ENCODE data around the gene CUEDC1.
"Not testable (repeated sequence)": the region's sequence is repeated elsewhere in the genome, so short reads cannot be mapped to it uniquely, and the experiment has no call there.

Gene CUEDC1

DNA sequence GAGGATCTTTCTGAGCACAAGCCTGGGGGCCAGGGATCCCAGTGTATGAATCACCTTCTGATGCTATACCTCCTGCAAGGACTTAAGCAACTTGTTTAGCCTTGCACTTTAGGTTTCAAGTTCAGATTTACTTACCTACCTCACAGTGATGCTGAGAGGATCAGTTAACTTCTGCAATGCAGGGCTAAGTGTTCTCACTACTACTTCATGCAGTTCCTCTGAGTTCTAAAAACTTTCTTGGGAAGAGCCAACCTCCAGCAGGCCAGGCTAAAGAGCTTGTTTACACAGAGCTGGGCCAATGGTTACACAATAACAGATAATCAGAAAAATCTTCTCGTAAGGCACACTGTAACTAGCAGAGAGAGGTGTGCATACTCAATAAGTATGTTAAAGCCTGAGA lies 19.8 kb upstream of the CUEDC1 start:
- Histone ChIP-seq H3K27ac (peak overlapping the region in 1 of 2 donors; percentile 7), H3K4me3 (no peak overlapping the region)
- TF ChIP-seq CTCF (IDR thresholded peaks at IDR 0.05), result no peak
- no peak for DNase-seq (ENCODE audit: low spot score)

- peak overlapping the region in 1 of 2 donors; percentile 43 for H3K27ac ChIP-seq
- H3K4me3 ChIP-seq; DNase-seq (ENCODE audit: low spot score): not testable (repeated sequence)
Measured at GRCh38 chr17:57974053-57974824, 19.0 kb upstream of the CUEDC1 start.

DNA sequence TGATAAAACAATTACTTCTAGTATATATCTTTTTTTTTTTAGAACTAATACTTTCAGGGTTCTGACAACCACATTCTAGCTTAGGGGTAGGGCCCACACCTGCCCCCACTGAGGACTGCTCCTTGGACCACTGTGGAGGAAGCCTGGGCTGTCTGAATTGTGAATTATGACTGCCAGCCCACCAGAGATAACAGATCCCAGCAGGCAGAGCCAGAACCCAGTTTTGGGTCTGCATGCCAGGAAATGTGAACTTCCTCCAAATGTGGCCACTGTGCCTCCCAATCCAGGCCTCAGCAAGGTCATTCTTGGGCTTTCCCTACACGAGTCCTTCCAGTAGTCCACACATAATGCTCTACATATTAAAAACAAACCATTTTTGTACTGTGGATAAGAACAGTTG lies 16.9 kb upstream of the CUEDC1 start:
- Histone ChIP-seq H3K4me3 (no peak overlapping the region), H3K27ac (no peak overlapping the region)
- TF ChIP-seq CTCF (IDR thresholded peaks at IDR 0.05), result no peak
- DNase-seq (ENCODE audit: low spot score), result no peak

DNA sequence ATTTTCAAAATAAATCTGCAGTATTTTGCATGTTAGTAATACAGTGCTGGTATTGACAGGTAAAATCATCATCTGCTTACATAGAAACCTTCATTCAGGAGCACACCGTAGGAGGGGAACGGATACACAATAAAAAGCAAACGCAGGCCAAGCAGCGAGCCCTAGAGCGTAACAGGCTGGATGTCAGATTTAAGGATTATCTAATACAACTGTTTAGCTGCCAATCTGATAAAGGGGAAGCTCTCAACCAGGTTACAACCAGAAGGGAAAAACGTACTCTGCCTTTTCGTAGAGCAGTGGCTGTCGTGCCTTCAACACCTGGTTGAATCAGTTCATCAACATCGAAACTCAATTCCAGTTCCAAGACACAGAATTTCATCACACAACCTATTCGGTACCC lies 16.4 kb upstream of the CUEDC1 start:
- DNase-seq (ENCODE audit: low spot score), result no peak
- H3K27ac ChIP-seq, result no peak overlapping the region
- TF ChIP-seq CTCF (IDR thresholded peaks at IDR 0.05), result no peak

GRCh38 chr17:57970710-57971109 lies 15.5 kb upstream of the CUEDC1 start:
- H3K27ac ChIP-seq, result no peak overlapping the region
- TF ChIP-seq CTCF (IDR thresholded peaks at IDR 0.05), result no peak
- H3K4me3 ChIP-seq, result no peak overlapping the region
- no peak for DNase-seq (ENCODE audit: low spot score)

More for the DNA sequence above, 16.4 kb upstream of the CUEDC1 start:
- no peak overlapping the region for H3K4me3 ChIP-seq

DNA sequence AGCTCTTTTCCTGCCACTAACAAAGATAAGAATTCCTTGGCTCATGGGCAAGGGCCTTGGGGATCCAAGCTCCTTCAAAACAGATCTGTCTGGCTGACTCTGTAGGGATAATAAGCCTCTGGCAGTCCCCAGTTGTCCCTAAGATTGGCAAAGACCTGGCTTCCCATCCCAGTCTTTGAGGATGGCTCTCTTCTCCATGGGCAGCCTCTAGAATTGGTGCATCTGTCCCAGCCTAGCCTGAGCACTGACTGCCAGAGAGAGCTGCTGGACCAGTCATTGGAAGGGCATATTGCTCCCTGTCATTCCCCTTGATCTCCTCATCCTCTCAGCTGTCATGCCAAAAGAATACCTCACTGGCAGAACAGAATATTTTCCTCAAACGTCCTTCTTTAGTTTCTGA lies 13.2 kb upstream of the CUEDC1 start:
- DNase-seq (ENCODE audit: low spot score), result no peak
- H3K27ac ChIP-seq, result no peak overlapping the region
- TF ChIP-seq CTCF (IDR thresholded peaks at IDR 0.05), result no peak
- no peak overlapping the region for H3K4me3 ChIP-seq

DNA sequence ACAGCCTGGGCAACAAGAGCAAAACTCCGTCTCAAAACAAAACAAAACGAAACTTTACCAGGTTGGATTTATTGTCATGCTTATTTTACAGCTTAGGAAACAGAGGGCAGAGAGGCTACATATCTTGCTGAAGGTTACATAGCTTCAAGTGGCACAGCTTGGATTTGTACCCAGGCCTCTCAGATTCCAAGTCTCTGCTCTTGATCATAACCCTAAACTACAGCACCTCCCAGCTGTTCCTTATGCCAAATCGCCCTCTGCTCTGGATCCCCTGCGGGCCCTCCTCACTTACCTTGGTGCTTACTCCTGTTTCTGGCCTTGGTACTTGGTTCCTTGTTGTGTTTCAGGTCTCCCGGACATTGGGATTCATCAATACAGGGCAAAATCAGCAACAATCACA lies 11.7 kb upstream of the CUEDC1 start:
- no peak for TF ChIP-seq CTCF (IDR thresholded peaks at IDR 0.05)
- no peak for DNase-seq (ENCODE audit: low spot score)
- no peak overlapping the region for H3K27ac ChIP-seq
- no peak overlapping the region for H3K4me3 ChIP-seq
